GM18508 (cell line): ENCODE data around the gene CCKAR.
"Not testable (repeated sequence)": the region's sequence is repeated elsewhere in the genome, so short reads cannot be mapped to it uniquely, and the experiment has no call there.

Experiments
- ATAC-seq: cut with Tn5 transposase; IDR thresholded peaks from one replicate; pipeline ENCODE4 v1.9.1; 2021; ENCODE audit warnings: moderate number of reproducible peaks; ENCODE audit not compliant: insufficient read depth, unreplicated experiment

CCKAR gene, protein sequence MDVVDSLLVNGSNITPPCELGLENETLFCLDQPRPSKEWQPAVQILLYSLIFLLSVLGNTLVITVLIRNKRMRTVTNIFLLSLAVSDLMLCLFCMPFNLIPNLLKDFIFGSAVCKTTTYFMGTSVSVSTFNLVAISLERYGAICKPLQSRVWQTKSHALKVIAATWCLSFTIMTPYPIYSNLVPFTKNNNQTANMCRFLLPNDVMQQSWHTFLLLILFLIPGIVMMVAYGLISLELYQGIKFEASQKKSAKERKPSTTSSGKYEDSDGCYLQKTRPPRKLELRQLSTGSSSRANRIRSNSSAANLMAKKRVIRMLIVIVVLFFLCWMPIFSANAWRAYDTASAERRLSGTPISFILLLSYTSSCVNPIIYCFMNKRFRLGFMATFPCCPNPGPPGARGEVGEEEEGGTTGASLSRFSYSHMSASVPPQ

DNA sequence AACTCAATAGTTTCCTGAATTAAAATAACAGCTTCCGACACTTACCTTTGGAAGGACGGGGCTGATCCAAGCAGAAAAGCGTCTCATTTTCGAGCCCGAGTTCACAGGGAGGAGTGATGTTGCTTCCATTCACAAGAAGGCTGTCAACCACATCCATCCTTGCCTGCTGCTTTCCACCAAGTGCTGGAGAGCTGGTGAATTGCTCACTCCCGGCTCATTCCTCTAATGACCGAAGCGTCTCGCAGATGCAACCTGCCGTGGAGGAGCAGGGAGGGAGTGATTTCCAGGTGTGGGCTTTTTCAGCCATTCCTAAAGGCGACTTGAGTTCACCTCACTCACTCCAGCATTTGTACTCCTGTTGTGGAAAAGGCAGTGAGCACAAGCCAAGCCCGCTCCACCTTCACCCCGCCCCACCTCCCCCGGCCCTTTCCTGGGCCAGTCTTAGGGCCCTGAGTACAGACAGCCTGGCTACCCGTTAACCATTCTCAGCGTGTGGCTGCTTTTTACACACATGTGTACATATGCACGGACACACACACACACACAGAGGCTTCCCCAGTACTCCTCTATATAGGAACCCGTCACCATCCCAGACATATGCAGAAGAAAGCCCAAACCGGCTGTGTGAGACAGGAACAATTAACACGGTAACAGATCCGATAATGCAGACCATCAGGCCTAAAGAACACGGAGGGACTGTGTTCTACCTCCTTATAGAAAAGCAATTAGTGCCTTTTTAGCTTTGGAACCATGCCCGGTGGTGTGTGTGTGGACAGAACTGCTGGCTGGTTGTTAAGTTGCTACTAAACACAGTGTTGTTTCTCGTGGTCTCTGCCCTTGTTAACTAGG, at the start of gene CCKAR:
Gene CCKAR (minus strand): TSS at position 374 of the 849 bp plus-strand sequence. CDS start 217 bp downstream, at position 157.
- no peak for ATAC-seq

DNA sequence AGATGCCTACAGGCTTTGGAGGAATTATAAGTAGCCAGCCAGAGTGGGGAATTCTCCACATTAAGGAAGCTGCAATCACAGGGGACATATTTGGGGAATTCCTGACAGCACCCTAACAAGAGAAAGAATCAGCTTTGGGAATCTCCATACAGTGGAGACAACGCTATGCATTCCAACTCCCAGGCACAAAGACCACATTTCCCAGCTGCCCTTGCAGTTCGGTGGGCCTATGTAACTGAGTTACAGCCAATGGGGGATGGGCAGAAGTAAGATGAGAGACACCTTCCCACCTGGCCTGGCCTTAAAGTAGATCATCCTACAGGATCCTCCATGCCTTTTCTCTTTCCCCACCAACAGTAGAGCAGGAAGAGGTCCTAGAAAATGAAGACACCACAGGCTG, 43.4 kb upstream of the CCKAR start:
- ATAC-seq = no peak

DNA sequence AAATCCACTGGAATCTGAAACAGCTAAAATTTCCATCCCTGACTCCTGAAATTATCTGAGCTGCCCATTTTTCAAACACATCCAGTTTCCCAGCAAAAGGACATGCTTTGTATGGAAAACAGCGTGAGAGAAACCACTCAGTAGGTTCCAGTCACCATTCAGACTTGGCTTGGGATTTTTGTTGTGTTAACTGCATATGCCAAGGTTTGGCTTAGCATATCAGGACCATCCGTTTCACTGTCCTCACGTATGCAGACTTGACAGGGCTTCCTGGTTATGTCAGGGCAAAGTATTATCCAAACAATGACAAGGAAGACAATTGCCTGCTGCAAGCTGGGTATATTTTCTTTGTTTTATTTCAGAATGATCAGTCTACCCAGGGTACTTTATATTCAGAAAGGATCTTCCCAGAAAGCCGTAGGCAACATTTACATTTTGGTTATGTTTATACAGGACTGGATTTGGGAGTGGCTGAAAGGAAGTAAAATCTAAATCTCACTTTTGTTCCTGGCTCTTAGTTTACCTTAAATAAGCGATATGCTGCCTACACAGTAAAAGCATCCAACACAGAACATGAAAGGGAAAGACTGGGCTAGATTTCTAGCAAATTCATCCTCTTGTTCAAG, 41.3 kb upstream of the CCKAR start:
- no peak for ATAC-seq

DNA sequence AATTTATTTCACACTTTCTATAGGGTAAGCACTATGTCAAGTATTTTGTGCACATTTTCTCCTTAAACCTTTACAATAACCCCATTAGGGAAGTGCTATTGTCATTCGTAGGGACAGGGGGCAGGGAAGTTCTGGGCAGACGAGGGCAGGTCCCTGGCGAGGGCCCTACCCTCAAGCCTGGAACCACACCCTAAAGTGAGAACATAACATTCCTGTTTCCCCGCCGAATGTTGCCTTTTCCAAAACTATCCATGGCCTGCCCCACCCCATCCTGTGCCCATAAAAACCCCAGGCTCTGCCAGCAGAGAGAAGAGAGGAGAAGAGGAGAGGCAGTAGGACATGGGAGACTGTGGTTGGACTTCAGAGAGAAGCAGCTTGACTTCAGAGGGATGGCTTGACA, 39.8 kb upstream of the CCKAR start:
- no peak for ATAC-seq

DNA sequence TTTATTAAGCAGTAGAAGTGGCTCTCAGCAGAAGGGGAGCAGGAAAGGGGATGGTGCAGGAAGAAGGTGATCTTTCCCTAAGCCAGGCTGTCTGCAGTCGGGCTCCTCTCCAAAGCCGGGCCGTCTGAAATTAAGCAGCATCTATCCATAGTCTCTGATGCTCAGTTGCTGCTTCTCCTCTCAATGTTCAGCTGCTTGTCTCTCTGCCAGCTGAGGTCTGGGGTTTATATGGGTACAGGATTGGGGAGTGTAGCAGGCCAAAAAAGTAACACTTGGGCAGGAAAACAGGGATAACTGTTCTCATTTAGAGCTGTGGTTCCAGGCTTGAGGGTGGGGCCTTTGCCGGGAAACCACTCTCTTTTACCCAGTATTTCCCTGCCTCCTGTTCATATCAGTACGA, 39.2 kb upstream of the CCKAR start:
- ATAC-seq = no peak

DNA sequence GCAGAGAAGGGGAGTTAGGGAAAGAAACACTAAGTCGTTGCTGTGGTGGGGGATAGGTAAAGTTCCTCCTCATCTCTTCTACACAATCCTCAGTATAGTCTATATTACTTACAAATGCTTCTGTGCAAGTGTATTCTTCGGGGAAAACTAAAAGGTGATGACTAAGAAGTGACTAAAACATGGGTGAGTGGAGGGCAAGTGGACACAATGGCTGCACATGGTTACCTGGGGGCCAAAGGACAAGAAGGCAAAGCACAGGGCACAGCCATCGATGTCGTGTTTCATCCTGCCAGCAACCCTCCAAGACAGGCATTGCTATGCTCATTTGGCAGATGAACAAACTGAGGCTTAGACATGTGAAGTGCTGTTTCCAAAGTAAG, 35.5 kb upstream of the CCKAR start:
- no peak for ATAC-seq

DNA sequence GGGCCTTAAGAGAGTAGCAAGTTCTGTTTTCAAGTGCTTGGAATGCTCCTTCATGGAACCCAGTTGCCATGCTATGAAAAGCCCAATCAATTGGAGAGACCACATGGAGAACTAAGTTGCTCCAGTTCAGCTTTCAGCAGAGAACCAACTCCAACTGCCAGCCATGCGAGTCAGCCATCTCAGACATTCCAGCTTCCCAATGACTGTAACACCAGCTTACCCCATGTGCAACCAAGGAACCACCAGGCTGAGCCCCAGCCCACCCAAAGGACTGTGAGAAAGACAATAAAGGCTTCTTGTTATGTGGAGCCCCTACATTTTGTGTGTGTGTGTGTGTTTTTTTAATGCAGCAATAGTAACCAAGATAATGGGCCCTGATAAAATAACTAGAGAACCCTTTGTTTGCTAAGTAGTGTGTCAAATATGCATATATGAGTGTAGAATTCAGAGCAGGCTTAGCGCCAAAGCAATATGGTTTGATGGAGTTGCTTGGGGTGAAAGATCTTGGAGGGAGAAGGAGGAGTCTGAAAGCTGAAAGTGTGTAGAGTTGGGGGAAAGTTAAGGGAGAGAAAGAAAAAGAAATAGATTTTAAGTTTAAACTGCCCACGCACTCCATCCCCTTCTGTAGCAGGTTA, 35.0 kb upstream of the CCKAR start:
- ATAC-seq = no peak

DNA sequence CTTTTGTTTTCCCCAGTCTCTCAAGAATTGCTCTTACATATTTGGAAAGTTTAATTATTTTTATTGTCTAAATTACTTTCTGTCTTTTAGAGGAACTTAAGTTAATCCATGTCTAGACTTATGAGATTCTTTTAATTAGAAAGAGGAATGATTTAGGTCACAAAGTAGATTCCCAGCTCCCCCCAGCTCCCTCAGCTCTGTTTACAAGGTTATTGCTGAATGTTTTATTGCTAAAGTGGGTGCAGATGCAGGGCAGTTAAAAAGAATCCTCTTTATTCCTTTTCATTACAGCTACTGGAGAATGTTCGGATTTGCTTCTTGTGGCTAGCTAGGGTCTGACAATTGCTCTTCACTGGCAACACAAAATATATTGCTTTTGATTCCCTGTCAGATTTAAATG, 33.7 kb upstream of the CCKAR start:
- no peak for ATAC-seq

DNA sequence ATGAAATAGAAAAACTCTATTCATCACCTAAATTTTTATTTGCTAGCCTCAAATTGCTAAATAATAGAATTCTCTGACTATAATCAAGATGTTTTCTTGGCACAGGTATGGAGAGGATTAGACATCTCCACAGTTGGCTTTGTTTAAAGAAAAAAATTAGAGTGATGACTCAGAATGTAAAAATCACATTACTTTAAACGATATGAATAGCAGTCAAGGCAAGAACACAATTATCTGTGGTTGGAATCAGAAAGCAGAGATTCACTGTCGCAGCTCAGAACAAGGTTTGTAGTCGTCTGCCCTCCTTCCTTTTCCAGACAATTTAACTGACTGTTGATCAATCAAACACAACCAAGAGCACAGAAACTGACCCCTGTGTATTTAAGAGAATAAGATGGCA, 32.2 kb upstream of the CCKAR start:
- ATAC-seq = no peak

DNA sequence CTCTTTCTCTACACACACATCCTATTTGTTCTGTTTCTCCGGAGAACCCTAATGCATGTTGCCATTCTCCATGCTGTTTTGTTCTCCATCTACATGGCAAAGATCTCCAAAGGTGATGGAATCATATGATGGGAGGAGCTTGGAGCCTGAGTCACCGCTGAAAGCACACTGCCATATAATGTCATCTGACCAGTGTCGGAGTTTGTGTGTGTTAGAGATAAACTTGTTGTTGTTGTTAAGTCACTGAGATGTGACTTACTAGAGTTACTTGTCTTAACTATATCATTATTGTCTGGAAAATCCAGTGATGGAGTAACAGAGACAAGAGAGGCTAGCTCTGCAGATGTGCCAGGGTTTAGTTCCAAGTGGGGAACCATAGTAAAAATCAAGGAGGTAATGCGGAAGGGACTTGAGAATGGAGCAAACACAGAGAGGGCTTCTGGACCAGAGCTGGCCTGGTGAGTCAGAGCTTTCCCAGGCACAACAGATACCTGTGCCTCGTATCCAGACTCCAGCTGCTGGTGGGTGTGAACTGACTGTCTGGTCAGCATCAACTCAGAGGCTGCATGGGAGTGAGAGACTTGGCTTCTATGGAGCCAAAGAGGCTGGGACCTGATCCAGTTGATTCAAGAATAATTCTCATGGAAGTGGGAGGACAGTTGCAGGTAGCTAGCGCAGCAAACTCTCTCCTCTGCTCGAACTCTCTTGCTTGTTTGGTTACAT, 30.6 kb upstream of the CCKAR start:
- no peak for ATAC-seq

DNA sequence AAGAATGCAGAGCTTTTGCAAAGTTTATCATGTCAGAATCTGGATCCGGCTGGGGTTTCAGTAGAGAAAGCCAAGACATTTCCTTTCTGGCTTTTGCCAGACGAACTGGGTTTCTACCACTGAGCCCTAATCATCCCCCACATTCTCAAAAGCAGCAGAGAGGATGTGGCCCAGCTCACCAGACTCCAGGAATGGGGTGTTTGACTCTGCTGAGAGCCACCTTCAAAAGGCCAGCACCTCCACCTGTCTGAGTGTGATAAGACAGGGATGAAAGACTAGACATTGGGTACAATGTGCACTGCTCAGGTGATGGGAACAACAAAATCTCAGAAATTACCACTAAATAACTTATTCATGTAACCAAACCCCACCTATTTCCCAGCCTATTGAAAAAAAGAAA, 25.7 kb upstream of the CCKAR start:
- no peak for ATAC-seq

DNA sequence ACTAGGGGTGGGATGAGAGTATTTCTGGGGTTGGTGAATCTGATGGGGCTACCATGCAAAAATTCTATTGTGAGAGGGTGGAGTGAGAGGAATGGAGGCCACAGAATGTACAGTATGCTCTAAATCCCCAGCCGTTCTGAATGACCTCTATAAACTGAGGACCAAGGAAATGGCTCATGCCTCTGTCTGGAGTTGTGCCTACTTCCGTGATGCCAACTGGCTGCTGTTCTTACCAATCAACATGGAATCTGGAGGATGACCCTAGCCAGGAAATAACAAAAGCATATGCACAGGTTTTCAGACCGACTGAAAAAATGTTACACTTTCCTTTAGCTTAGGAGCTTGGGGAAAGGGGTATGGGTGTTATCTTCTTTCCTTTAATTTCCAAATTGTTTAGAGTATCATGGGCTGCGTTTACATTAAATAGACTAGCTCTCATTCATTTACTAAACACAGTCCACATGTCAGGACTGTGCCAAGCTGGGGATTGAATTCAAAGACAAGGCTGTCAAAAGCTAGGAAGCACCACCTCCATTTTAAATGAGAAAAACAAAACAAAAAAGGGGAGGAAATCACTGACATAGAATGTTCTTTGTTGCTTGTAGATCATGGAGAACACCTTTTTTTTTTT, 20.2 kb upstream of the CCKAR start:
- no peak for ATAC-seq

DNA sequence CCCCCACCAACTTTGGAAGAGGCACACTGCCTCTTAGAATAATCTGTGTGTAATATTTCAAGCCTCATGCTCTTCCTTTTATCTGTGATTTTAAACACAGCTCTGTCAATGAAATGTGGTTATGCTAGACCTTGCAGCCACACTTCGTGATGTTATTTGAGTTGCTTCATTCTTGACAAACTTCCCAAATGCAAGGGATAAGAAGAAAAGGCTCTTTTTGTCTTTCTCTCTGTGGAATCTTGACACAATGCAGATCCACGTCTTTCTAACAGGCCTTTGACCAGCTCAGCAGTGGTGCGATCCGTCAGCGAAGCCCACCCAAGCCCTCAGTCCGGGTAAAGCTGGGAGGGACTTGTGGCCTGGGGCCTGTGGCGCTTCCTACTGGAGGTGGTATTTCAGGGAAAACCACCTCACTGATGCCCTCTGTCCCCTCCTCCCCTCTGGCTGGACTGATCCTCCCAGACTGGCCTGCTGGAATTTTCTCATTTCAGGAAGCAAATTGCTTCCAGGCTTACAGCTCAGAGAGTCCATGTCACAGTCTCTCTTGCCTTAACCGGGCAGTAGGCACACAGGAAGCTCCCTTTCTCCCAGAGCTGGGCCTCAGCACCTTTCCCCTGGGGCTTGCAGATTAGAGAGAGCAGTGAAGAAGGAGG, 19.5 kb upstream of the CCKAR start:
- ATAC-seq = no peak

DNA sequence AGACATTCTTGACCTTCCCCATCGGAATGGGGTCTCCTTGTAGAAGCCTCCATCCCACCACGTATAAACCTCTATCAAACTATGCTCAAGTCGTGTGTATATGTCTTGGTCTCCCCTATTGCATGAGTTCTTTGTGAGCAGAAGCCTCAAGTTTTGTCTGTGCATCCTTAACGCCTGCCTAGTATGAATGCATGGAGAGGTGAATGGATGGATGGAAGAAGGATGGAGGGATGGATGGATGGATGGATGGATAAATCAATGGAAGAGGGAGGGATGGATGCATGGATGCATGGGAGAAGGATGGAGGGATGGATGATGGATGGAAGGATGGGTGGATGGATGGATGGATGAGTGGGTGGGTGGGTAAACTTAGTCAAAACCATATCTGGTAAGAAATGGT, 17.0 kb upstream of the CCKAR start:
- no peak for ATAC-seq

DNA sequence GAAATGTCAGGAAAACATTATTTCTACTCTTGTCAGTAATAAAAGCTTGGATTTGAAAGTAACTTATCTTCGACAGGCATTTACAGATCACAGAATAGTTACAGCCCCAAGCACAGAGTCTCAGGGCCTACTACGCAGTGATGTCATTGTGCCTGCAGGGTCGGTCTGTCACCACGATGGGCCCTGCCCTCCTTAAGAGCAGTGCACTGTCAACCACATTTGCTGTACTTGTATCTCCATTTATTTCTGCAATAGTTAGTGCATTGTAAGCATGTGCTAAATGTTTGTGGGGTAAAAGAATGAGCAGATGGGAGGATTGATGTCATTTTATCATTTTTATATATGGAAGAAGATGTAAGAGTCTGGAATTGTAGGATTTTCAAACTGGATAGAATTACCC, 13.6 kb upstream of the CCKAR start:
- no peak for ATAC-seq

DNA sequence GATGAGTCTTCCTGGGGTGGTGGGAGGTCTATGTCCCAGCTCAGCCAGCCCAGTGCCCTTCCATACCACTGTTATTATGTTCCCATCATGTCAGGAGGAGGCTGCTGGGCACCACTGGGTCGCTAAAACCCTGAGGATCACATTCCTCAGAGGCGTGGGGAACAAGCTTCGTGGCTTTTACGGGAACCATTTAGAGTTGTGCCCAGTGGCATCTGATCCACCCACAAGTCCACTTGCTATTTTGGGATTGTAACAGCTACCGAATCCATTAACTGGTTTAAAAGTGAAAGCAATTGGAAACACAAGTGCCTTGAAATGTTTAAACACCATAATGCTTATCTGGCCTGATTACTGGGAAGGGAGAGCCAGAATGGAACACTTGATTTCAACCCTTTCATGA, 13.1 kb upstream of the CCKAR start:
- no peak for ATAC-seq

DNA sequence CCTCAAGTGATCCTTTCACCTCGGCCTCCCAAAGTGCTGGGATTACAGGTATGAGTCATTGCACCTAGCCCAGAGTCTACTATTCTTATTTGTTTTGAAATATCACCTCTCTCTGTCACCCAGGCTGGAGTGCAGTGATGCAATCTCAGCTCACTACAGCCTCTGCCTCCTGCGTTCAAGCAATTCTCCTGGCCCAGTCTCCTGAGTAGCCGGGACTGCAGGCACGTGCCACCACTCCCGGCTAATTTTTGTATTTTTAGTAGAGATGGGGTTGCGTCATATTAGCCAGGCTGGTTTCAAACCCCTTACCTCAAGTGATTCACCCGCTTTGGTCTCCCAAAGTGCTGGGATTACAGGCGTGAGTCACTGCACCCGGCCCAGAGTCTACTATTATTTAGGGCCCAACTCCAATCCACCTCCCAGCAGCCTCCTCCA, 10.3 kb upstream of the CCKAR start:
- not testable (repeated sequence) for ATAC-seq

DNA sequence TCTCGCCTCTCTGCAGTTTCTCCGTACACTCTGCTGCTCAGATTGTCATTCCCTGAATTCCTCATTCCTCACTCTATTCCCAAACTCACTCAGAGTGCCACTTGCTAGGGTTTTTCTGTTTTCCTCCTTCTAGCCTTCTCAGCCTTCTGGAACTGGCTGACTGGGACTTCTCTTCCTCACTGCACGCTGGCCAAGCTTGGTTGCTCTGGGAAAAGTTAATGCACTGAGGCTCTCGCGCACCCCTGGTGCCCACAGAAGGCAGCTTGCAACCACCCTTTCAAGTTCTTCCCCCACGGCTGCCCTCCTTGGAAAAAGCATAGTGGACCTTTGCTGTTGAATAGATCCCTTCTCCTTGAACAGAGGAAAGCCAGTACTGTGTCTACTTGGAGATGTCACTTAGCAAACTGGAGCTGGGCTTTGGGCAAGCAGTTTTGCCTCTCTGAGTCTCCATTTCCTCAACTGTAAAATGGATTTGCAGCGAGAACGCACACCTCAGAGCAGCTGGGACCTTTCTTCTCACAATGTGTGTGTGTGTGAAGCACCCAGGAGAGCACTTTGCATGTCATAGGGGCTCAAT, 6.0 kb upstream of the CCKAR start:
- no peak for ATAC-seq

DNA sequence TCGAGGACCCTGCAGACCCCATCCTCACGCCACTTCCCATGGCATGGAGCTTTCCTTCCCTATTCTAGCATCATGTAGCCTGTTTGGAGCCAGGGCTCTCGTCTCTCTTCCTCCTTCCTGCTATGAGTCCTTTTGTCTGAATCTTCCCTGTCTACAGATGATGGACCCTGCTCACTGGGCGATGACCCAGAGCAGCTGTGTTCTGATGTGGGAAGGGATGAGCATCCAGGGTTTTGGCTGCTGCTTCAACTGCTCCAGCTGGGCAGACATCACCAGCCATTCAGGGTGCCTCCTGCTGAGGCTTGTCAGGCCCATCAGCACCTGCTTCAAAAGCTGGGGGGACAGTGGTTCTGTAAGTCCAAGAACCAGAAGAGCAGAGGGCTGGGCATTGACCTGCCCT, 3.2 kb upstream of the CCKAR start:
- ATAC-seq = no peak
